Liver (tissue), 3 donors: Measurements from ENCODE around the gene NCSTN.

Source experiments
- MAX ChIP-seq: IDR thresholded peaks from 2 replicates; pipeline ENCODE4 v1.6.1; 2016; ENCODE audit warnings: antibody characterized with exemption
- NR2F2 ChIP-seq: IDR thresholded peaks from 2 replicates; pipeline ENCODE4 v1.6.1; 2016; ENCODE audit warnings: antibody characterized with exemption
- RAD21 ChIP-seq, 2 donors: IDR thresholded peaks; 2 replicates each; pipeline ENCODE4 v1.6.1; 2016; ENCODE audit warnings: antibody characterized with exemption in 2 of 2, mild to moderate bottlenecking in 2 of 2
- RXRA ChIP-seq, 2 donors: IDR thresholded peaks; 2 replicates each; pipeline ENCODE4 v1.6.1; 2017 to 2018; ENCODE audit warnings: antibody characterized with exemption in 2 of 2, mild to moderate bottlenecking in 1 of 2
- YY1 ChIP-seq: IDR thresholded peaks from 2 replicates; pipeline ENCODE4 v1.6.1; 2016; ENCODE audit warnings: antibody characterized with exemption, mild to moderate bottlenecking
- TF ChIP-seq, protein P1 (sequence below): fragments of 150-350 bp; IDR thresholded peaks from 2 replicates; pipeline ENCODE4 v1.5.1; 2017; ENCODE audit warnings: improper control_type of control experiment, low read depth, low read length; ENCODE audit not compliant: missing input control
- donor health status: healthy.
- donor health status: healthy.

DNA sequence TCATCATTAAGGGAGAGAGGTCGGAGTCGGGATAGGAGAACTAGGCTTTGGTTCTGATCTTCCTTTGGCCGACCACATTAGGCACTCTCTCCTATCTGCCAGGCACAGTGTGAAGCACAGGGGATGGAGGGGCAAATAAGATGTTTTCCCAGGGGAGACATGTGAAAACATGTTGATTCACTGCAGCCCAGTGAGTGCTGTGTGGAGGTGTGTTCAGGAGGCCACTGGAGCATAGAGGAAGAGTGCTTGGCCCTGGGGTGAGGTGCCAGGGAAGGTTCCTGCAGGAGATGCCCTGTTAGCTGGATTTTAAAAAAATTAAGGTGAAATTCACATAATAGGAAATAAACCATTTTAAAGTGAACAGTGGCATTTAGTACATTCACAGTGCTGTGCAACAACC, 60.9 kb downstream of the NCSTN start:
- TF ChIP-seq, protein P1, sequence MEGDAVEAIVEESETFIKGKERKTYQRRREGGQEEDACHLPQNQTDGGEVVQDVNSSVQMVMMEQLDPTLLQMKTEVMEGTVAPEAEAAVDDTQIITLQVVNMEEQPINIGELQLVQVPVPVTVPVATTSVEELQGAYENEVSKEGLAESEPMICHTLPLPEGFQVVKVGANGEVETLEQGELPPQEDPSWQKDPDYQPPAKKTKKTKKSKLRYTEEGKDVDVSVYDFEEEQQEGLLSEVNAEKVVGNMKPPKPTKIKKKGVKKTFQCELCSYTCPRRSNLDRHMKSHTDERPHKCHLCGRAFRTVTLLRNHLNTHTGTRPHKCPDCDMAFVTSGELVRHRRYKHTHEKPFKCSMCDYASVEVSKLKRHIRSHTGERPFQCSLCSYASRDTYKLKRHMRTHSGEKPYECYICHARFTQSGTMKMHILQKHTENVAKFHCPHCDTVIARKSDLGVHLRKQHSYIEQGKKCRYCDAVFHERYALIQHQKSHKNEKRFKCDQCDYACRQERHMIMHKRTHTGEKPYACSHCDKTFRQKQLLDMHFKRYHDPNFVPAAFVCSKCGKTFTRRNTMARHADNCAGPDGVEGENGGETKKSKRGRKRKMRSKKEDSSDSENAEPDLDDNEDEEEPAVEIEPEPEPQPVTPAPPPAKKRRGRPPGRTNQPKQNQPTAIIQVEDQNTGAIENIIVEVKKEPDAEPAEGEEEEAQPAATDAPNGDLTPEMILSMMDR = no peak
- TF ChIP-seq YY1 (no peak), RXRA (IDR thresholded peaks at IDR 0.05) (no peak), MAX (no peak), NR2F2 (no peak), RAD21 (IDR thresholded peaks at IDR 0.05) (no peak)
